GM04503 (cell line): ENCODE data around the gene OR5AC2.

Source experiments
- DNase-seq: peaks from one replicate; pipeline ENCODE4 v3.0.0-alpha.2; 2012; ENCODE audit warnings: low read depth

OR5AC2 gene, protein sequence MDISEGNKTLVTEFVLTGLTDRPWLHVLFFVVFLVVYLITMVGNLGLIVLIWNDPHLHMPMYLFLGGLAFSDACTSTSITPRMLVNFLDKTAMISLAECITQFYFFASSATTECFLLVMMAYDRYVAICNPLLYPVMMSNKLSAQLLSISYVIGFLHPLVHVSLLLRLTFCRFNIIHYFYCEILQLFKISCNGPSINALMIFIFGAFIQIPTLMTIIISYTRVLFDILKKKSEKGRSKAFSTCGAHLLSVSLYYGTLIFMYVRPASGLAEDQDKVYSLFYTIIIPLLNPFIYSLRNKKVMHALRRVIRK

DNA sequence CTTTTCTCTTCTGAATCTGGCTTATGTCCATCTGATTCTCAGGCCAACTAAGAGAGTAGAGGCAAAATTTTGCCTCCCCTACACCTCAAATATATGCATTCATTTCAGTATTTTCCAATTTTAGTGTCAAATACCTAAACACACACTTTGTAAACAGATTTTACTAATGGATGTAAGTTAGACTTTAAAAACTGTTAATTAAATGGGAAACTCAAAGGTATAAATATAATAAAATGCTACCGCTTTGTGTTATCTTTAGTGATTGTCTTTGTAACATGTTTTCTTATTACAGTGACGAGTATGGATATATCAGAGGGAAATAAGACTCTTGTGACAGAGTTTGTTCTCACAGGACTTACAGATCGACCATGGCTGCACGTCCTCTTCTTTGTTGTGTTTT is at the start of gene OR5AC2:
TSS of gene OR5AC2 (plus strand) at position 301 of the 400 bp plus-strand sequence. CDS start at position 301, 0 bp downstream.
- DNase-seq = no peak

DNA sequence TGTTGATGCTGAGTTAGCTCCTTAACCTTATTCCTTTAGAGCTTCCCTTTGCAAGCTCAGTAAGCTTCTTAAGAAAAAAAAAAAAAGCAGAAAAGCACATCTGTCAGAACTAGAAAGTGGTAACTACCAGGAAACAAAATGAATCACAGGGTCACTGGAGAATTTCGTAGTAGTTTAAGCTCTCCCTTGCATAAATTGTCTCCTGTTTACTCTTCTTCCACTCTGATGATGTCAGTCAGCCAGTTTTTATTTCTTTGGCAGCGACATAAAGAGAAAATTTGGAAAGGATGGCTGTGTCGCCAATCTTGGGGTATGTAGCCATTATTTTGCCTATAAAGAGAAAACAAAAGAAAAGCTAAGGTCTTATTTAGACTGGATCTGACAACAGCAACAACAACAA is 48.7 kb upstream of the OR5AC2 start:
- no peak for DNase-seq

DNA sequence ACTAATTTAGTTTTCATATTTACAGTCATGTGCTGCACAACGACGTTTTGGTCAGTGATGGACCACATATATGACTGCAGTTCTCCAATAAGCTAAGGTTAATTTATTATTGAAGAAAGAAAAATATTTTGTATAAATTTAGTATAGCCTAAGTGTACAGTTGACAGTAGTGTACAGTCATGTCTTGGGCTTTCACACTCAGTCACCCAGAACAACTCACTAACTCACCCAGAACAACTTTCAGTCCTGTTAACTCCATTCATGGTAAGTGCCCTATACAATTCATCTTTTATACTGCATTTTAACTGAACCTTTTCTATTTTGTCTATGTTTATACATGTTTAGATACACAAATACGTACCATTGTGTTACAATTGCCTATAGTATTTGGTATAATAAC is 48.1 kb upstream of the OR5AC2 start:
- no peak for DNase-seq

DNA sequence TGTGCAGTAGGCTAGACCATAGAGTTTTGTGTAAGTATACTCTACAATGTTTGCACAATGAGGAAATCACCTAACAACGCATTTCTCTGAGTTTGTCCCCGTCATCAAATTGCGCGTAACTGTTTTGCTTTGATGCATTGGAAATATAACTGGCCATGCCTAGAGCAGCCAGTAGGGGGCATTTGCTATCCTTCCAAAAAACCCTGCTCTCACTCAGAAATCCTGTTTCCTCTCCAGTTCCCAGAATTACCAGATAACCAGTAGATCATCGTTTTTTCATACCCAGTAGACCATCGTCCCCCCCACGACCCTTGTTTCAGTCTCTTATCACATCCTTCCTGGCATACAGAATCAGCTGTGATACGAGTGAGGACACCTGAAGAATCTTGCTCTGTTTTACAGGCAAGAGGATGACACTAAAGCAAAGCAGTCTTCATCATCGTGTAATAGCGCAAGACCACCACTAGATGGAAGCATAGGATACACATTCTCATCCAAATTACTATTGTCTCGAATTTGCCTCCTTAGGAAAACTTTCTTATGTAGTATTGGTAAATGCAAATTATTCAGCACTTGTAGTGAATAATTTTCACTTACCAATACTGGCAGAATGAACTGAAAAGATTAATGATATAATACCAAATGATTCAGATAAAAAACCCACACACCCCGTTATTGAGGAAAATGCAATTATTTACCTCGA is 47.5 kb upstream of the OR5AC2 start:
- peak; percentile 61 for DNase-seq

DNA sequence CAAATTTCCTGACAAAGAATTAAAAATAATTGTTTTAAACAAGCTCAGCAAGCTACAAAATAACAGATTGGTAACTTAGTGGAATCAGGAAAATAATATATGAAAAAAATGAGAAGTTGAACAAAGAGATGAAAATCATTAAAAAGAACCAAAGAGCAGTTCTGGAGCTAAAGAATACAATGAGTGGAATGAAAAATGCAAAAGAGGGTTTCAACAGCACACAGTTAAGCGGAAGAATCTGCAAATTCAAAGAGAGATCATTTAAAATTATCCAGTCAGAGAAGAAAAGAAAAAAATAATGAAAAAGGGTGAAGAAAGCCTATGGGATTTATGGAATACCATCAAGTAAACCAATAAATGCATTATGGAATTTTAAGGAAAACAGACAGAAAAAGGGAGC is 45.6 kb upstream of the OR5AC2 start:
- DNase-seq = no peak

DNA sequence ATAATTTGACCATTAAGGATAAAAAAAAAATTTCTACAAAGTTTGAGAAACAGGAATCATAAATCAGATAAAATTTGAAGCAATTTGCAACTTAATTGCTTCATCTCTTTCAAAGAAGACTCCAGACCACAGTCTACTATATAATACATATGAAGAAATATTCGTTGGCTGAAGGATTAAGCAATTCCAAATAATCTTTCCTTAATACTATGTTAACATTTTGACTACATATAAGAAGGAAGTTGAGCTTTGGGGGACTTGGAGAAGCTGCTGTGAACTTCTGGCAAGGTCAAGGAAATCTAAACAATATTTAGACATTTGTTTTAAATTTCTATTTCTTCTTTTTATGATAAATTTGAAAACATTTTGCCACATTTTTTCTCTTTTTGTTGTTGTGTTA is 38.4 kb upstream of the OR5AC2 start:
- no peak for DNase-seq

DNA sequence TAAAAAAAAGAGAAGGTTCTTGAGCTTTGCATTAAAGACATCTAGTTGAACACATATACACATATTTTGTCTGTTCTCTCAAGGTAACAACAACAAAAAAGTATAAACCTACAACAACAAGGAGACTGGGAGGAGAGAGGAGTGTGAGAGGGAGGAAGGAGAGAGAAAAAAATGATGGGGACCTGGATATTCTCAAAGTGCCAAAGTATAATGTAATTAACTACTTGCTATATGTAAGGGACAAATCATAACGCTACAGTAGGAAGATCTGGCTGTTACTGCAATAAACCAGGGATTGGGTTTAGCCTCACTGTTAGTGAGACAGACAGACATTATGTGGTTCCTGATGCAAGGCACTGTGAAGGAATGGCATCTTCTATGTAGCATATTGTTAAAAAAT is 37.7 kb upstream of the OR5AC2 start:
- no peak for DNase-seq

DNA sequence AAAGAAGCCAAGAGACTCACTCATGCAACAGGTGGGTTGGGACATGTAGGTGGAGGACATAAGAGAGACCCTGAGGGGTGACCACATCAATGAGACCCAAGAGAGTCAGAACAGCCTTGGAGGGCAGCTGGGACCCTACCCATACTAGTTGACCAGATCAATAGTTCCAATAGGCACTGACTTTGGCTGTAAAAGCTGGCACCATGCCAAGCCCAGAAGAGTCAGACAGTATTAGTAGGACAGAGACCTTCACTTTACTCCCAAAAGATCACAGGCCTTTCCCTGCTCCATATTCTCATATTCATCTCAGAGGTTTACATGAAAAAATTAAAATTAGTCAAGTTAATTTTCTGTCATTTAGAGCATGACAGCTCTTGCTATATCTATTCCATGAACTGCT is 30.9 kb upstream of the OR5AC2 start:
- no peak for DNase-seq

DNA sequence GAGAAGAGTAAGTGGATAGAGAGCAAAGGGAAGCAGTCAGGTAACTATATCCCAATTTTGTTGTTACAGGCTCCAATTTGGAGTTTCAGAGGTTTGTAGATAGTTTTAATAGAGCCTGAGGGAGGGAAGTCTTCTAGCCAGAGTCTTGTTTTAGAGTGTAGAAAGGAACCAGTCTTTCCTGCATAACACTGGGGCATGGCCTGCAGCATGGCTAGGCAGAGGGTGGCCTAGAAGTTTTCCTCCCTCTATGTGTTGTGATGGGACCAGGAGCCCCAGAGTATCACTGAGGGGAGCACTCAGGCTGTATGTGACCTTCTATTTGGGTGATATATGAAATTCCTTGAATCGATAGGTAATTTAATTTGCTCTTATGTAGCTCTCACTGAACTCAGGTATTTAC is 29.3 kb upstream of the OR5AC2 start:
- no peak for DNase-seq

DNA sequence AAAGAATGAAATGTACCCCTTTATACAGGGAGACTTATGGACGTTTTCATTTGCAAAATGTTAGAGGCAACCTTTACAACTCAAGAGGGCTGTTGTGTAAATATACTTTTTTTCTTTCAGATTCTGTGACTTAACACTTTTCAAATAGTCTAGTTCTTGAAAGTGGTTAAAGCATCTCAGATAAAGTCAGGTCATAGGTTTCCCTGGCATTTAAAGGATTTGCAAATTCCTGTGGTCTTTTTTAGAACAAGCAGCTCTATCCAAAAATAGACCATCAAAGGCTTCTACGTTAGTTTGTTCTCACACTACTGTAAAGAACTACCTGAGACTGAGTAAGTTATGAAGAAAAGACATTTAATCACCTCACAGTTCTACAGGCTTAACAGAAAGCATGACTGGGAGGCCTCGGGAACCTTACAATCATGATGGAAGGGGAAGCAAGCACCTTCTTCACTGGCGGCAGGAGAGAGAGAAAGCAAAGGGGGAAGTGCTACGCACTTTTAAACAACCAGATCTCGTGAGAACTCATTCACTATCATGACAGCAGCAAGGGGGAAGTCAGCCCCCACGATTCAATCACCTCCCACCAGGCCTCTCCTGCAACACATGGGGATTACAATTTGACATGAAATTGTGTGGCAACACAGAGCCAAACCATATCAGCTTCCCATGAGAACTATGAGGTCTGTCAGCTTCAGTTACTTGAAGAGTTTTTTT is 28.6 kb upstream of the OR5AC2 start:
- DNase-seq = no peak

DNA sequence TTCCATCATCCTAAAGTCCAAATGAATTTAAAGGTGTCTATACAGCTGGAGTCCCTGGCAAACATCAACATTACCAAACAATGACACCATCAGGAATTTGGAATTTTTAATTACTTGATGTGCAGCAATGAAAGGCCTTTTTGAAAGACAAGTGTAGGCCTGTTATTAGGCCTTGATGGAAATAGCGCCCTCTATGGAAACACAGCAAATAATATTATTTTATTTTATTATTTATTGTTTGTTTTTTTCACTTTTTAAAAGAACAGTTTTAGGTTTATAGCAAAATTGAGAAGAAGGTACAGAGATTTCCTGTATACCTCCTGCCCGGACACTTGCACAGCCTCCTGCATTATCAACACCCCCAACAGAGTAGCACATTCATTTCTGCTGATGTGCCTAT is 18.1 kb upstream of the OR5AC2 start:
- no peak for DNase-seq

DNA sequence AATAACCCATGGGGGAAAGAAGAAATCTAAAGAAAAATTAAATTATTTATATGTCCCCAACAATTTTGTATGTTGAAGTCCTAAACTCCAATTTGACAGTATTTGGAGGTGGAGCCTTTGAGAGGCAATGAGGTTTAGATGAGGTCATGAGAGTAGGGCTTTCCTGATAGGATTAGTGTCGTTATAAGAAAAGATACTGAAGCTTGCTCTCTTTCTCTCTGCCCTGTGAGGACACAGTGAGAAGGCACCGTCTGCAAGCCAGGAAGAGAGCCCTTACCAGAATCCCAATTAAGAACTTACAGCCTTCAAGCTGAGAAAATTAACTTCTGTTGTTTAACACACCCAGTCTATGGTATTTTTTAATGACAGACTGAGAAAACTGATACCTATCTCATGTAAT is 16.1 kb upstream of the OR5AC2 start:
- no peak for DNase-seq

DNA sequence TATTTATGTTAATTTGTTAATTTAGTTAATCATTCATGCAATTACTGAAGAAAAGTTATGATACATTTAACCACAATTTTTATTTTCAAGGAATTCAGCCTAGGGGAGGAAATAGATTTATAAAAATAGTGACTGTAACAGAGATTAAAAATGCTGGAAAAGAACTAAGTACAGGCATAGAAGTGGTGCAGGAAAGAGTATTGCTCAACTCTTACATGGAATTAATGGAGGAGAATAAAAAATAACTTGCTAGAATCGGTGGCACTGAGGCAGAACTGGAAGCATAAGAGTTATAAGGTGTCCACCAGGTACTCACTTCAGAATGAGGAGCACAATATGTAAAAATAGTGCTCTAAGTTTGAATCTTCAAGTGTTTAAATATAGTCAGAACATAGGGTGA is 13.5 kb upstream of the OR5AC2 start:
- no peak for DNase-seq

DNA sequence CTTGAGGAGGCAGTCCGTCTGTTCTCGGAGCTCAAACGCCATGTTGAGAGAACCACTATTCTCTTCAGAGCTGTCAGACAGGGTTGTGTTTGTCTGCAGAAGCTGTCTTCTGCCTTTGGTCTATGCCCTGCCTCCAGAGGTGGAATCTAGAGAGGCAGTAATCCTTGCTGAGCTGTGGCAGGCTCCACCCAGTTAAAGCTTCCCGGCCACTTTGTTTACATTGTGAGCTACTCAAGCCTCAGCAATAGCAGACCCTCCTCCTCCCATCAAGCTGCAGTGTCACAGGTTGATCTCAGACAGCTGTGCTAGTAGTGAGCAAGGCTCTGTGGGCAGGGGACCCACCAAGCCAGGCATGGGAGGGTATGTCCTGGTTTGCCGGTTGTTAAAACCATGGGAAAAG is 8.9 kb downstream of the OR5AC2 start:
- no peak for DNase-seq

DNA sequence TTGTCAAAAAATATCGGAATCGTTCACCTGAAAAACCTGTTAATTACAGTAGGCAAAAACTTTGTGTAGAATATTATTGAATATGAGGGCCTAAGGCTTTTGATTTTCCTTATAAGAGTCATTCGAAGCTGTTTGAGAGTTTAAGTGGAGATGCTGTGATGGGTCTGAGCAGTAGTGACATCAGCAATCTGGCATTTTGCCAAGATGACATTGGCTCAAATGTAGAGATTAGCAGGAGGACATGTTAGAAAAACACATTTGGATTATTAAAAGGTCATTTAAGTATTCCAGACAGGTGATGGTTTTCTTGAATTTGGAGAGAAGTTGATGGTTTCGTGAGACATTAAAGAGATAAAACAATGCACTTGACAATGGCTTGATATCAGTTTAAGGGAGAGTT is 12.9 kb downstream of the OR5AC2 start:
- no peak for DNase-seq

DNA sequence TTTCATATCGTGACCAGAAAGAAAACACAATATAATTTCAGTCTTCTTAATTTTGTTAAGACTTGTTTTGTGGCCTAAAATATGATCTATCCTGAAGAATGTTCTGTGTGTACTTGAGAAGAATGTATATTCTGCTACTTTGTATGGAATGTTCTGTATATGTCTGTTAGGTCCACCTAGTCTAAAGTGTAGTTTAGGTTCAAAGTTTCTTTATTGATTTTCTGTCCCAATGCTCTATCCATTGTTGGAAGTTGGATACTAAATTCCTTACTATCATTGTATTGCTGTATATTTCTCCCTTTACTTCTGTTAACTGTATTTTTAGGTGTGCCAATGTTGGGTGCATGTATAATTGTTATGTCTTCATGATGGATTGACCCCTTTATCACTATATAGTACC is 21.2 kb downstream of the OR5AC2 start:
- DNase-seq = no peak

DNA sequence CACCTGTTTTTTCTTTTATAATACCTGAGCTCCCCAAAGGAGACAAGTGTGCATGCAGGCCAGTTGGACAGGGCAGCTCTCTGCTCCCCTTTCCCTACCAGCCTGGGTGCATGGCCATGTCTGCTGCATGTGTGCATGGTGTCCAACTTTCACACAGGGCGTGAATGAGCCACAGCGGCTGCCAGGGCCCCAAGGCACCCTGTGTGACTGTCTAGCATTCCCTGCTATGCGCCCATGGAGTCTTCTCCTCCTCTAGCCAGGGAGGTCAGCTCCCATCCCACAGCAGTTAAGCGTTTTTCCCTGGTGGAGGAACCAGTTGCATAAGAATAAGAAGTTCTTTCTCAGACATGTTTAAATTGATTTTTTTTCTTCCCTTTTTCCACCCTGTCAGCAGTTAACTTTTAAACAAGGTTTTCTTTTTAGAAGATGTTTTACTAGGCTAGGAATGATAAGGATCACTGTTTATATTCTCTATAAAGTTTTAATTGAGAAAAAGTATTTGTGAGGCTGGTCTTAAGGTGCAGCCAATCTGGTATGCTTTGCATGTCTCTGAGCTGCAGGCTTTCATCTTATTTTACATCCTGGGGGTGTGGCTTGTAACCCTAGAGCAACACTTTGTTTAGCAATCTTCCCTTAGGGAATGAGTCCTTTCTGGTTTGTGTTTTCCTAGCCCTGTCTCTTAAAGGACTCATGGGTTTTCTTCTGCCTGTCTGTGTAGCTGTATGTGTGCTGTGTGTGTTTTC is 23.0 kb downstream of the OR5AC2 start:
- no peak for DNase-seq

DNA sequence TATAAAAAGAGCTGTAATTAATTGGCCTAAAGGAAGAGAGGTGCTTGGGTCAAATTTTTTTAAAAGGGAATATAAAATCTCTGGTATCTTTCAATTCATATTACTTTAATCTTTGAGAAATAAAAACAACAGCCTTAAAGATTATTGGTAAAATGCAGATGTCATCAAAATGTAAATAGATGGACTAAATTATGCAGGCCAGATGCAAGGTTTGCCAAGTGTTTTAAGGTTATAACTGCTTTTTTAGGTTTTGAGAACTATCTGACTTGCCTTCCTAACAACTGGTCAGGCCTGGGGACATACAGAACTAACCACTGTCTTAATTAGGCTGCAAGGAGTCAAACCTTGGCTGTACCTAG is 23.6 kb downstream of the OR5AC2 start:
- DNase-seq = no peak

DNA sequence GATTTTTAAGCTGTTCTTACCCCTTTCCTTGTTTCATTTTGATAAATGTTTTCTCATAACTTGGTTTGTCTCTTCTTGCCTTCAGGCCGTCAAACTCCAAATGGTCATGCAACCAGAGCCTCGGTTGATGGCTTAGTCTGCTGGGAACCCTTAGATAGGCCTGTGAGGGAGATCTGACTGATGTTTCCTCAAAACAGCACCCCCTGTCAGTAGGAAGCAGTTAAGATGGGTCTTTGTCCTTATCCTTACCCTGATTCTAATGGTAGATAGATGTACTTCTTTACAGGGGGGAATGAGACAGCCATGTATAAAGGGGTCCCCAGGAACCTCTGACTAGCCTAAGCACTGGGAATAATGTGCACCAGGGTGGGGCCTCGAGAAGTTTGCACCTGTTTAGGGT is 27.3 kb downstream of the OR5AC2 start:
- DNase-seq = no peak

DNA sequence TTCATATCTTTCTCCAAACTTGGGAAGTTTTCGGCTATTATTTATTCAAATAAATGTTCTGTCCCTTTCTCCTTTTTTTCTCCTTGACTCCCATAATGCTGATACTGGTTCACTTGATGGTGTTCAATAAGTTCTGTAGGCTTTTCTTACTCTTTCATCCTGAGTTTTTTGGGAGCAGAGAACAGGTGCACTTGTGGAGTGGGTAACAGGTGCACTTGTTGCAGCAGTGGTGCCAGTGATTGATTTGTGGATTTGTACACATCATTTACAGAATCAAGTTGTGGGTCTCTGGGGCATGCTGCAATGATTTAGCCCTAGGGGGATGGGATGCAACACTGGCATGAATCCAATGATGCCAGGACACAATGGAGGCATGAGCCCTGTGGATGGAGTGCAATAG is 28.7 kb downstream of the OR5AC2 start:
- no peak for DNase-seq

DNA sequence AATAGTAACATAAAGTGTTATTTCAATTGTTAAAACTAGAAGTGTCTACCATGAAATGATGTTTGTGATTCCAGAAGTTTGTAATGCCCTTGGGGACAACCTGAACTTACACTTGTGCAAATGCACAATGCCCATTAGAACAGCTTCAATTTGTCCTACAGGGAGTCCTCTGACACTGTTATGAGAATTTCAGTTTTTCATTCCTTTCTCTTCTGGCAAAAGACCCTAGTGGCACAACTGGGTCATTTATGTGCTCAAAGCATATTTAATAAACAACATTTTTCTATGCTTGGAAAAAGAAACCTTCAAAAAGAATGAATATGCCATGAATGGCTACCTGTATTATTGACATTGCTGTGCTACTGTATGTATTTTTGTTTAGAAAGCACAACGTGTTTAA is 43.4 kb downstream of the OR5AC2 start, which contains the start of gene OR5H1:
TSS of gene OR5H1 (plus strand) at position 301 of the 400 bp plus-strand sequence. CDS start 1,977 bp downstream, outside the sequence.
- no peak for DNase-seq

DNA sequence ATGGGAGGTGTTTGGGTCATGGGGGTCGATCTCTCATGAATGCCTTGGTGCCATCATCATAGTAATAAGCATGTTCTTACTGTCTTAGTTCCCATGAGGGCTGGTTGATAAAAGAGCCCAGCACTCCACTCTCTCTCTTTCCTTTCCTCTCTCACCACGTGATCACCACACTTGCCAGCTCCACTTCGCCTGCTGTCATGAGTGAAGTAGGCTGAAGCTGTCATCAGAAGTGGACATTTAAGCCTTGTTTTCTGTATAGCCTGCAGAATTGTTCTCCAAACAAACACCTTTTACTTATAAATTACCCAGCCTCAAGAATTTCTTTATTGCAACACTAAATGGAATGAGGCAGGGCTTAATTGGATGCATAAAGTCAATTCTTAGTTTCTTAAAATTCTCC is 49.7 kb downstream of the OR5AC2 start:
- DNase-seq = no peak
